Activated gamma-delta T cell (primary cell): ENCODE measurements around the gene IQCH.
"Not testable (repeated sequence)": the region's sequence is repeated elsewhere in the genome, so short reads cannot be mapped to it uniquely, and the experiment has no call there.

ENCODE experiments used
- DNase-seq: peaks from one replicate; lab custom pipeline; 2025; lab: John Stamatoyannopoulos, UW

Gene IQCH

DNA sequence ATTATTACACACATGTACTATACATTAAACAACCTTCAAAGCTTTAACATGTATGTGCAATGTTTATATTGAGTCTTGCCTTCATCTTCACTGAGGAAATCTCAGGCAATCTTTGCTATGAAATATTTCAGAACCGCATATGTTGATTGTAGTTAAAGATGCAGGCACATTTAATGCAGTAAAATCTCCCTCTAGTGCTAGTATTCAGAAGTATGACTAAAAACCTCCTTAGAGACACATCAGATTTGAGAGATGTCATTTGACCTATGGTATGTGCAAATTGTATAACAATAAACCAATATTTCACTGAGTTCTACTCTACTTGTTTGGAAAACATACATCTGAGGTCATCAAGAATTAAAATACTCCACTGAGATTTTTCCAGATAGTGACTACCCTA lies 142.6 kb downstream of the IQCH start:
- no peak for DNase-seq

DNA sequence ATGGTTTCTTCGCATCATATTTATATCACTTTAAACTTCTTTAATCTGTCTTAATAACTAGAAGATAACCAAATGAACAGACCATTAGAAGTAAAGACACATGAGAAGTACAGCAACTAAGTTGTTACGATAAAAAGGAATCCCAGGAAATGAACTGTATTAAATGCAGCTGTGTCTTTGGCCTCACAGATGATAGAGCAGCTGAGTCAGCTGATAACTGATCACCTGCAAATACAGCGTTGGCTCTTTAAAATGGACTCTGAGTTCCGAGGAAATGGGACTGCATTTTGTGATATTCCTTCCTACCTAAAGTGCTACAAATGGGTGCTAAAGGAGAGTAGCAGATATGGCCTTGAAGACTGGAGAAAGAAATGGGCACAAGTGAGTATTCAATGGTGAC lies 145.3 kb downstream of the IQCH start:
- no peak for DNase-seq

DNA sequence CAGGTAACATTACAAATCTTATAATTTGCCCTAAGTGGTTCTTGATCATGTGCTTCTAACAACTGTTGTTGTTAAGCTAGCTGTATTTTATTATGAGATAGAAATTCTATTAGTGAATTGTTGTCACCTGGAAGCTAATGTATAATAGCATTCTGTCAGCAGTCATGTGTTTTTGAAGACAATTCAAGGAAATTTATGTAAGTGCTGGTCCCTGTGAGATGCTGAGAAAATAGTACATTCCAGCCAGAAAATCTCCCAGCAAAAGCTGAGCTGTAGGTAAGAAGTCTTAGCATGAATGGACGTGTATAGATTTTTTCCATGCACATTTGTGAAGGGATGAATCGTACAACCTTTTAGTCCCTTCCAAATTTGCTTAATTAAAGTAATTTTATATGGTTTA lies 146.3 kb downstream of the IQCH start:
- DNase-seq = no peak

DNA sequence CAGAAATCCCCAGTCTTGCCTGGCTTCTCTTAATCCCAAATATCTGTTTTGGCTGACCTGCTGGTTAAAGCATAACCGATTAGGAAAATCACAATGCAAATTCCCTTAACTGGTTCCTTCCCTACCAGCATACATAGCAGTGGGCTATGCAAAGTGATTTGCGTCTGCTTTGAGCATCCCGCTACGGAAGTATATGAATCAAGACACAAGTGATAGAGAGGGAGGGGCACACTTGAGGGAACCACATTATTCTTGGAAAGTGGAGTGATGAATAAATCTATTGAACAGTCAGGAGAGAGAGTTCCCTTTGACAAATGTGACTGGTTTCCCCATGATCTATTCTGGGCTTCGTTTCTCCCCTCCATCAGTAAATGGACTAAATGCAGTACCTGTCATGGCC lies 146.8 kb downstream of the IQCH start:
- no peak for DNase-seq

DNA sequence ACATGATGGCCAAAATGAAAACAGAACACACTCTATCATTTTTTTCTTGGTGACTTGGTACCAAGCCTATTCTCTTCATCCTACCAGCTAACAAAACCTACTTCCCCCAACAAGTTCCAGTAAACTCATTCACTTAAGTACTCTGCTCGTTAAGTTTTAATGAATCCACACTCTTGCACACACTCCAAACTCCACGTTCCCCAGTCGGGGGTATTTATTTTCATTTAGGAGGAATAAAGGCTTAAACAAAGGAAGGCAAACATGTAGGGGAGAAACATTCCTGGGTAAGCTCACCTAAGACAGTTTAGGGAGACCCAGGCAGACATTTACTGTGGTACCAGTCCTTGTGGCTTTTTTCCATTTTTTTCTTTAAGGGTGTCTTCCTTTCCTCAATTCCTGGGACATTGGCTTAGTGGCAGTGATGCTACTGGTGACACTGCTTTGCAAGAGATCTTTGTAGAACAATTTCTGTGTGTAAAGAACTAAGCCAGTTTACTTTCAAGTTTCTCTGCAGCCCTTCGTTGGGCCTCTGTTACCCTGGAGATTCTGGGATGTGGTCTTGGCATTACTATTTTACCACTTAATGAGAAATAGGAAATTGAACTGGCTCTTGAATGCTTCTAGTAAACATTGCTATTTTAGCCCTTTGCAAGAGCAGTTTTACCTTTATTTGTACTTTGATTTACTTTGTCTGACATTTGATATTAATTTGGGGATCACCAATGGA lies 149.0 kb downstream of the IQCH start:
- DNase-seq = no peak

DNA sequence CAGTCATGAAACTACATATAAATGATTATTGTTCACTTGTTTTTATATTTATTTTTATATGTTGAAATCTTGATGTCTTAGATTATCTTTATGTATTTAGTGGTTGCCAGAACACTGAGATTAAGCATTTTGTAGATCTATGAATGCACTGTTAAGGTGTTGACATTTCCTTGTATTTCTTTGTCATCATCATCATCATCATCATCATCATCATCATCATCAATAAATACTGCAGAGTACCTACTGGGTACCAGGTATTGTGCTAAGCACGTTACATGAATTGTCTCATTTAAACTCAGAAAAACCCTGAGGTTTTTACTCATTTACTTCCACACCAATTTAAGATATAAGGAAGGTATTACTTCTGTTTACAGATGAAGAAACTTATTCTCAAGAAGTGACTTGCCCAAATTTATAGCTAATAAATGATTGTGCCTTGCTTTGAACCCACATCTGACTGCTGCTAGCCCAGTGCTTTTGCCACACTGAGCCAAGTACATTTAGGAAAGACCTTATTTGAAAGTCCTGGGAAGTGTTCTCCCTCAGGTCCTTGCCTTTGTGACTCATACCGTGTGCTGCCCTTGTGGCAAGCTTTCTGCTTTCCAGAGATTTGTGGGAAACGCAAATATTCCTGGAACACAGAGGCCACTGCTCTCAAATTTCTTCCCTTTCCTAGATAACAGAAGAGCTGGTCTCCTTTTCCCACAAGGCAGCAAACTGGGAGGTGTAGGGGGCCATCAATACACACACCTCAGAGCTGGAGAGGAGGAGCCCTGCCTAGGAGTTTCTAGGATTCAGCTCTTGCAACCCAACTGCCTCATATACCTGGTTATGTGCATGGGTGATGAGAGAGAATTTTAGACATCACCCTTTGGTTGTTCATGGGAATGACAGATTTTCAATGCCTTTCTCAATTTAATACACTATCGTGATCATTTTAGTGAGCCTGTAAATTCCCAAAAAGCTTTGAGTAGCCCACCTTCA lies 150.9 kb downstream of the IQCH start:
- DNase-seq = no peak

DNA sequence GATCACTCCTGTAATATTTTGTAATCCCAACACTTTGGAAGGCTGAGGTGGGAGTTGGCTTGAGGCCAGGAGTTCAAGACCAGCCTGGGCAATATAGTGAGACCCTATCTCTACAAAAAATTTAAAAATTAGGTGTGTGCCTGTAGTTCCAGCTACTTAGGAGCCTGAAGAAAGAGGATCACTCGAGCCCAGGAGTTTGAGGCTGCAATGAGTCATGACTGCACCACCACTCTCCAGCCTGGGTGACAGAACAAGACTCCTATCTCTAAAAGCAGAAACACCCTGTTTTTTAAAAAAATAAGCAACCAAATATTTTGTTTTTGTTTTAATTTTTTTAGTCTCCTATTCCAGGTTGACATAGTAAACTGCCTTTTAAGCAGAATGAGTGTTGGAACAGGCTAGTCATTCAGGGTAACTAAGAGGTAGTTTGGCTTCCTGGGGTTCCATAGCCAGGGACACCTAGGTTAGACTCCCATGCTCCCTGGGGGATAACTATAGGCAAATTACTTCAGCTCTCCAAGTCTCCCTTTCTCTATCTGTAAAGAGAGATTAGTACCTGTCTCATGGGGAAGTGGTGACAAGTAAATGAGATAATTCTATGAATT lies 151.8 kb downstream of the IQCH start:
- no peak for DNase-seq

DNA sequence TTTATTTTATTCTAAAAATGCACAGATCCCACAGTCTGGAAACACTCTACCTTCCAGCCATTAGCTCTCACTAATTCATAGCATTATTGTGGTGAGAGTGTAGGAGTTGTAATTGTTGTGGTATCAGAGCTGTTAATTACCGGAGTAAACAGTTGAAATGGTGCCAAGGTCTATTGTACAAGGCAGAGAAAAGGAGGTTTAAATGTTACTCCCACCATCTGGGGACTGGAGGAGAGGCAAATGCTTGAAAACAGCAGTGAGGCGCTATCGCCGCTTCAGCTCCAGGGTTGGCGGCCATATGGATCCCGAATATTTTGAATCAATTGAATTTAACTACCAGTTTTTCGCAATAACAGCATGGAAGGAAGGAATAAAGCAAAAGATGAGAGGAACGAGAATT lies 153.2 kb downstream of the IQCH start:
- no peak for DNase-seq

DNA sequence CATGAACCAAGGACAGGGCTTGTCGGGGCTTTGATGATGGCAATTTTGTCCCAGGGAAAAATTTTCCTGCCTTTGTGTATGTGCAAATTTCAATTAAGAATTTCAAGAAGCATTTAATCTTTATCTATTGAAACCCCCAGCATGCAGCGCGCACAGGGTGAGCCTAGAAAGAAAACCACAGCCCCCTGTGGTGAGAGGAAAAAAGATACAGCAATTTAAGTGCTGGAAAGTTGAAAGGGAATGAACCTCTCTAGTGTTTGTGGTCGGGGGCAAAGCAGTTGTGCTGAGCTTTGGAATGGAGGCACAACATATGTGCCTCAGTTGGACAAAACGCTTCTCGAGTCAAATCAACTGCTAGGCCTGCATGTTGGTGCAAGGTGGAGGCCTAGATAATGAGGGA lies 154.6 kb downstream of the IQCH start:
- DNase-seq = no peak

DNA sequence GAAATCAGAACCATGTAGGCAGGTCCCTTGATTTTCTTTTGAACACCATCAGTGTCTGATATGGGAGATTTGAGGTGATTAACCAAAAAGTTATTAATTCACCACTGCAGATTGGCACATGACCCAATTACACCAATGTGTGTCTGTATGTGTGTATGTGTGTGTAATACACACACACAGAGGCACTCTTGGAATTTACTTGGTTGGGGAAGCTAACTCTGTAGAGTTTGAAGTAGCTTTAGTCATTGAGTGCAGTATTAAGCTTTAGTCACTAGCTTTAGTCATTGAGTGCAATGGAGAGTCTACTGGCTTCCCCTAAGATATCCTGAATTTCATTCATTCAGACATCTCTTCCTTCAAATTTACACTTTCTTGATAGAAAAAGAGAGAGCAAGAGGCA lies 156.9 kb downstream of the IQCH start:
- no peak for DNase-seq

DNA sequence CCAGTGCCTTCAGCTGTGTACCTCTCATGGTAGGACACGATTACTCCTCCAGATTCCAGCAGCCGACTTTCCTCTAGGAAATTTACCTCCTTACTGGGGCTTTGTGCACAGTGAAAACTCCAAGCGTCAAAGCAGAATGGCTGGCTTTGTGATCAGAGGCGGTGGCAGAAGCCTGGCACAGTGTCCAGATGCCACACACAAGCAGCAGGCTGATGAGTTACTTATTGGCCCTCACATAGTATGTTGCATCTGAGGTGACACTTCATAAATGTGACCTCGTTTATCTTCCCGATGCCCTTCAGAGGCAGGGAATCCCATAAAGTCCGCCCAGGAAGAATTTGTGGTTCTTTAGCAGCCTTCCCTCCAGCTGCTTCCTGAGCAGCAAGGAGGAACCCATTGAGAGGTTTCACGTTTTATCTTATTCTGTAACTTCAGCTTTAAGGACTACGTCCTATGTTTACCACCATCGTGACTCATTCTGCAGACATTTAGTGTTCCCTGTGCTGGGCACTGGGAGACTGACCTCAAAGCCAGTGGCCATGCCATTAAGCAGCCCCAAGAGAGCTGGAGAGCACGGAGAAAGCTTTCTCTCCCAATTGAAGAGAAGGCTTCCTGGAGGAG lies 159.3 kb downstream of the IQCH start:
- DNase-seq = no peak

DNA sequence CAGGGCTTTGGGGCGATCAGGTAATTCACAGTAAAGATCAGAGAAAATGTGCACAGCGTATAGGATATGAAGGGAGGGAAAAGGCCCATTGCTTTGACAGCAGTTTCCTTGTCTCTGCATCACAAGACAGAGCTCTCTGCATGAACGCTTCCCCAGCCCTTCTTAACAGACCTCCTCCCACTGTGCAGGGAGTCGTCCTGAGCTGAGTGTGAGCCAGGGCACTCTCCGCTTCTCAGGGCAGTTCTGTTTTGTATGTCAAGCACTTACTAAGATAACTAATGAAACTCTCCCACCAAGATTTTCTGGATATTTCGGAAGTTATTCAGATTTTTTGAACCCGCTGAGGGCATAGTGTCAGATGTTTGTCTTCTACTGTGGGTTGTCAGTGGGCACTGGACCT lies 160.6 kb downstream of the IQCH start:
- DNase-seq = no peak

DNA sequence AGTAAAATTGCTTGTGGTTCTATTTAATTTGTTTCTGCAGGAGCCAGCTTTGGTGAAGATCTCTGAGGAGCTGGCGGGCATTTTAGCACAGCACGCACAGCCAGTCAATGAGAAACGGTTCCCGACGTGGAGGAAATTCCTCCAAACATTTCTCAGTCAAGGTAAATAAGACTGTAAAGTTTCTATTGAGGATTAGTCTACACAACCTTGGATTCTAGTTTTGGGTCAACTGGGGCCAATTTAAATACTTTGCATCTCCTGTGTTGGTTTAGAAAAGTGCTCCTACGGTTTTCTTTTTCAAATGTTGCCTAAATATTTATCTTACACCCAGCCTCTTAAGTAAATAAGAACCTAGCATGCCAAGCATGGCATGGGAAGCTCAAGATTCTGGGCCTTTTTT lies 162.3 kb downstream of the IQCH start:
- no peak for DNase-seq

DNA sequence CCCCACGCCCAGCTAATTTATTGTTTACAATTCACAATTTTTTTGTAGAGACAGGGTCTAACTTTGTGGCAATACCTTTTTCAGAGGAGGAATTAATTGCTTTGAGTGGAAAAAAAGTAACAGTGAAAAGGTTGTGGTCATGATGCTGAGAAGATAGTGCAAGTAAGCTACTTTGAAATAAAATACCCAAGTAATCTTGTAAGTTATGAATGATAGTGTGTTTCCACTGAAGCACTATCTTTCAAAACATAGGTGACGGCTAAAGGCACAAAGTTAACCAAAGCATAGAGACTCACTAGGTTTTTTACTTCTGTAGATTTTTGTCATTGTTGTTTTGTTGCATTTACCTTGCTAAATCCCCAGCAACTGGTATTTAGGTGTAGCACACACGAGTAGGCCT lies 165.1 kb downstream of the IQCH start:
- DNase-seq = no peak

DNA sequence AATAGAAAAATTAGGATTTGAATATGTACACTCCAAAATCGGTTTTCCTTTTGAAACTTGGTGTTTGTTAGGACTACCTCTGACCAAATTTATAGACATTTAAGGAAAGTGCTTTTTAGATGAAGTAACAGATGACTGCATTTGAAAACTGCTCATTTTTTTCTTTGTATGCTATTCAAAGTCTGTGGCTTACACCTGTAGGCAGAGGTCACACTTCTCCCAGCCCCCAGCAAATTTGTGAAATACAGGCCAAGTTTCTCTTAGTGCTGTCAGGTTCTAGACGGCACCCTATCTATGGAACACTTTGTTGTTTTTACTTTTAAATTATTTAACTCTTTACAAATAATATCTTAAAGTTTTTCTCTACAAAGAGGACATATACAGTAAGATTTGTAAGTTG lies 165.6 kb downstream of the IQCH start:
- DNase-seq = no peak

DNA sequence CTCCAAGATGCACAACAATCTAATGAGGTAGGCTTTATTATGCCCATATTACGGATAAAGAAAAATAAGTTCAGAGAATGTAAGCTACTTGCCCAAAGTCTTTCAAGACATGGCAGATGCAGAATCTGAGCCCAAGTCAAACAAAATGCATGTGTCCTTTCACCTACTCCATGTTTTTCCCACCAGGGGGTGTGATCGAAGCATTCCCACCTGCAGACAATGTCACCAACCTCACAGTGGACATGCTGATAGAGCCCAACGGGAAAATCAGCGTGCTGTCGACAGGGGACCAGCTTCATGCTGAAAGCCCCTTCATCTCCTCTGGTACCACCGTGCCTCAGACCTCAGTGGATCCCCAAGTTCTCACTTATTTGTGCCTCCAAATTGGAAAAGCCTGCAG lies 166.5 kb downstream of the IQCH start:
- DNase-seq = no peak

DNA sequence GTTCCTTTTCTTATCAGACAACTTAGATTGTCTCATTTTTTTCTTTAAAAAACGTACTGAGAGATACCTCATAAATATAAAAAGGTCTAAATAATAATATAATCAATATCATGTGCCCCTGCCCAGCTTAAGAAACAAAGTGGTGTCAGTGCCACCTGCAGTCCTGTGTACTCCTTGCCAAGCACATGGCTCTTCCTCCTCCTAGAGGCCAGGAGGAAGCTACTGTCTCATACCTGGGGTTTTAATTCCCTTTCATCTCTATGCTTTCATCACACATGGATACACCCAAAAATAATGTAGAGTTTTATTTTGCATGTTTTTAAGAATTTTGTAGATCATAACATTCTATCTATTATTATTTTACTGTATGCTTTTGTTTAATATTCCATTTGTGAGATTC lies 167.7 kb downstream of the IQCH start:
- no peak for DNase-seq

DNA sequence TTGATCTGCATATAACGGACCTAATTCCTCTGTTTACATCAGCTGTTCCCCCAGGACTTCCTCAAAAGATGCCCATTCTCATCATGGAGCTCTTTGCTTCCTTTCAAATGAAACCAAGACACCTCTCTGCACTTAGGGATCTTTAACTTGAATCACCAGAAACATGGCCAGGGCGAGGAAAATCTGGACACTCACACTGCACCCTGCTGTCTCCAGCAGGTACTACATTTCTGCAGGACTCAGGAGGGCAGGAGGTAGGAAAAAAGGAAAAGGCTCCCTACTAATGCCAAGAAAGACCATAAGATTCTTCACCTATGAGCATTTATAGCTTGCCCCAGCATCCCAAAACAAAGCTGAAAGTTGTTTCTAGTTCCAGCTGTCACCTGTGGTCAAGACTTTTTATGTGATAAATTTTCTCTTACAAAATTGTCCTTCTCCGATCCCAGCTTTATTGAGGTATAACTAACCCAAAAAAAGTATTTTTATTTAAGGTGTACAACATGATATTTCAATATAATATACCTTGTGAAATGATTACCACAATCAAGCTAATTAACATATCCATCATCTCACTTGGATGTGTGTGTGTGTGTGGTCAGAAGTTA lies 179.0 kb downstream of the IQCH start:
- DNase-seq = no peak

DNA sequence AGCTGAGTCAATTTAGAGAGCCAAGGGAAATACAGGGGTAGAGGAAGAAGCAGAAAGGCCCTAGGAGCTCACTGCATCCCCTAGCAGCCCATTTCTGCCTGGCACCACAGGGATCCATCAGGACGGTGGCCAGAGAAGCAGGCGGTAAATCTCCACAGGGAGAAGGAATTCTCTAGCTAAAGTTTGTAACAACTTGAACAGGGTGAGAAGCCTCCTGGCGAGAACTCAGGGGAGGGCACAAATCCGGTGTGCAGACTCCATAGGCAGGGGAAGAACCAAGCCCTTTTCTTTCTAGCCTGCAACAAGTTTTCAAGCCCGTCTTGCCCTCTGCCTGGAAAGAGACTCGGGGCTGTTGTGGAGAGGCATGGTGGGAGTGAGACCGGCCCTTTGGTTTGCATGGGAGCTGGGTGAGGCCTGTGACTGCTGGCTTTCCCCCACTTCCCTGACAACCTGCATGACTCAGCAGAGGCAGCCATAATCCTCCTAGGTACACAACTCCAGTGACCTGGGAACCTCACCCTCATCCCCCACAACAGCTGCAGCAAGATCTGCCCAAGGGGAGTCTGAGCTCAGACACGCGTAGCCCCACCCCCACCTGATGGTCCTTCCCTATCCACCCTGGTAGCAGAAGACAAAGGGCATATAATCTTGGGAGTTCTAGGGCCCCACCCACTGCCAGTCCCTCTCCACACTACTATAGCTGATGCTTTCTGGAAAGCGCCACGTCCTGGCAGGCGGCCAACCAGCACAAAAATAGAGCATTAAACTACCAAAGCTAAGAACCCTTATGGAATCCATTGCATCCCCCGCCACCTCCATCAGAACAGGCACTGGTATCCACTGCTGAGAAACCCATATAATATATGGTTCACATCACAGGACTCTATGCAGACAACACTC lies 182.0 kb downstream of the IQCH start:
- not testable (repeated sequence) for DNase-seq

DNA sequence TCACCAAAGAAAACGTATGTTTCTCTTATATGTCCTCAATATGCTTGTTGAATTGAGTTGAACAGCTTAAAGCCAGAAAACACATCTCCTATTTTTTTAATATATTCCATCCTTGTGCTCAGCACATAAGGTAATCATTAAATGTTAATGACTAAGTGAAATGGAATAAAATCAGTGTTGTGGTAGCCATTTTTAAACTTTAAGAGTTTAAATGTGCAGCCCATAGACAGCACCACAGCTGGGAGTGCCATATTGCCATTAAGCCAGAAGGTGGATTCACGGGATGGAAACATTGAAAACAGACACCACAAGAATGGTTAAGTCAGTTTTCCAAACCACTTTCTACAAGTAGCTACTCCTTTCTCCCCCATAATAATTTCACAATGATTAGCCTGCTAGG lies 189.5 kb downstream of the IQCH start:
- DNase-seq = no peak

DNA sequence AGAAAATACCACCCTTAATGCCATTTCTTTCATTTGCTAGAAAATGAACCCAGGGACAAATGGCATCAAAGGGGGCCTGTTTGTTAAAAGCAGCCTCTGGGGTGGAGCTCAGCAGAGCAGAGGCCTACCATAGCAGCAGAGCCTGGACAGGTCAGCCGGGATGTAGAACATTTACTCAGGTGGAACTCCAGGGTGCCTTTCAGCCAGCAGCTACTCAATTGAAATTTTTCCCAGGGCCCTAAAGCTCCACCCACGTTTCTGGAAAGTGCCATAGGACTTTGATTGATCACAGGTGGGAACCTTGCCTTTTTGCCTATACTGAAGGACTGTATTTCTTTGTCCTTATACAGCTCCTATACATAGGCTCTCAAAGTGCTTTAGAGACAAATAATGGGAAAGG lies 191.9 kb downstream of the IQCH start:
- no peak for DNase-seq
